Small intestine (tissue), 7 donors: Measurements from ENCODE around the gene BTG4. TPM values are rescaled to one million over a fixed set of nuclear protein-coding genes. Genes with fewer than 3 reads are reported as not detected.

ENCODE experiments used
- DNase-seq, 2 donors: peaks; one replicate each; pipeline versions ENCODE4 v3.0.0 to v3.0.0-alpha.2; 2013
- FAIRE-seq: peaks from 2 replicates; lab custom pipeline; 2012; peaks lifted over from hg19 to GRCh38; lab: Jason Lieb, UNC
- H3K27ac ChIP-seq, 3 donors: one replicate each; pipeline ENCODE4 v1.5.1; 2013; ENCODE audit warnings: low read length in 2 of 3, mild to moderate bottlenecking in 2 of 3, control low read depth in 1 of 3, inconsistent platforms in 1 of 3, low read depth in 1 of 3, moderate library complexity in 1 of 3
- H3K27me3 ChIP-seq, 3 donors: one replicate each; pipeline ENCODE4 v1.6.1; 2013; ENCODE audit warnings: low read length in 3 of 3, inconsistent platforms in 1 of 3; ENCODE audit not compliant: control insufficient read depth in 3 of 3, insufficient read depth in 3 of 3
- H3K36me3 ChIP-seq, 3 donors: one replicate each; pipeline ENCODE4 v1.6.1; 2013; ENCODE audit warnings: low read length in 3 of 3, inconsistent platforms in 1 of 3, low read depth in 1 of 3, mild to moderate bottlenecking in 1 of 3, moderate library complexity in 1 of 3; ENCODE audit not compliant: control insufficient read depth in 3 of 3, insufficient read depth in 2 of 3
- H3K4me1 ChIP-seq, 3 donors: one replicate each; pipeline ENCODE4 v1.6.1; 2013; ENCODE audit warnings: low read length in 2 of 3, inconsistent platforms in 1 of 3, low read depth in 1 of 3, mild to moderate bottlenecking in 1 of 3, moderate library complexity in 1 of 3; ENCODE audit not compliant: control insufficient read depth in 3 of 3, insufficient read depth in 2 of 3
- H3K4me3 ChIP-seq, 3 donors: one replicate each; pipeline ENCODE4 v1.5.1; 2013; ENCODE audit warnings: low read length in 3 of 3, control low read depth in 1 of 3, inconsistent platforms in 1 of 3, low read depth in 1 of 3, mild to moderate bottlenecking in 1 of 3, moderate library complexity in 1 of 3
- H3K9me3 ChIP-seq, 2 donors: one replicate each; pipeline ENCODE4 v1.6.1; 2013; ENCODE audit warnings: low read depth in 1 of 2, low read length in 1 of 2; ENCODE audit not compliant: control insufficient read depth in 2 of 2, insufficient read depth in 1 of 2
- WGBS, 3 donors: extraction: QIAGEN DNeasy Blood & Tissue Kit; methylation state at CpG; one replicate each; pipeline ENCODE4 v1.1.7; 2013; 5-methylcytosine and 5-hydroxymethylcytosine counted together
- polyA plus RNA-seq, 4 donors: library from polyadenylated mRNA; stranded (reverse) in 3 of 4; unstranded in 1 of 4; fragments of 200-250 nt in 3 of 4; fragments of 120-200 nt in 1 of 4; gene quantifications; one replicate each; pipeline versions ENCODE4 v1.2.1 to v1.2.3, GENCODE V29; 2013
- donor health status: healthy with polysubstance abuse.
- donor health status: control.
- donor health status: control.
- donor health status: Bipolar disorder and iron deficiency.
- donor health status: healthy.

Gene BTG4
- polyA plus RNA-seq, 4 donors = not detected

DNA sequence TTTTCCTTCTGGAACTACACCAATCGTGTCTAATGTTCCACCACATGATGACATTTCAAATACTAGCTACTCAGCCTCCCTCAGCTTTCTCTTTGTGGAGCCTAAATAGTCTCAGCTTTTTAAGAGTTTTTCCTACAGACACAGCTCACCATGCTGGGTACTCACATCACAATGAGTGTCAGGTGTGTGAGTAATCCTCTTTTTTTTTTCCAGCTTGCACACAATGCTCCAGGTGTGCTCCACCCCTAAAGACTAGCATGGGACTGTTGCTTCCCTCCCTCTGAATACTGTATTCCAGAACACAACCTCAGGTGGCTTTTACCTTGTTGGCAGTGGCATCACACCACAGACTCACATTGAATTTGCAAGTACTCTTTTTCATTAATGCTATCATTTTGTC, 11.7 kb downstream of the BTG4 start:
- H3K36me3 ChIP-seq = no peaks in the 10 kb centered on the region
- H3K27me3 ChIP-seq = no peaks in the 10 kb centered on the region
- FAIRE-seq (no peak), DNase-seq (no peak)
- H3K4me3 ChIP-seq = no peak overlapping the region
- 53 to 72% (median 56%) methylated on average over 1 of the region's 1 CpG for whole genome bisulfite sequencing, 3 donors
- H3K27ac ChIP-seq = no peak overlapping the region
- H3K9me3 ChIP-seq = no peaks in the 10 kb centered on the region
- no peaks in the 10 kb centered on the region for H3K4me1 ChIP-seq

DNA sequence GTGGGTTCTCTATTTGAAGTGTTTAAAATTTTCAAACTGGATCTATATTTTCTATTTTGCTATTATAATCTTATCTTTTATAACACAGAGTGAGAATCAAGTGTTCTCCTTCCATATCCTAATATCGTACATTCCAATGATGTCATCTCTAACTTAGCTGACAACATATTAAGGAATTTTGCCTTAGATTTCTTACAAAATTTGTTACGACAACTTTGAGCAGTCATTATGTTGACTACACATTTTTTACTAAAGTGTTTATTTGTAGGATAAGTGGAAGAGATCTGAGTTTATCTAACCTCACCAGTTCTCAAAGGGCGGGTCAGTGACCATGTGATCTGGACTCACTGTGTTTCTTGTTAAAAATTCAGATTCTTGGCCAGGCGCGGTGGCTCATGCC, 12.7 kb downstream of the BTG4 start:
- H3K36me3 ChIP-seq = no peaks in the 10 kb centered on the region
- no peak overlapping the region for H3K4me3 ChIP-seq
- FAIRE-seq = no peak
- WGBS, 3 donors = 64 to 82% (median 77%) methylated on average over 5 of the region's 5 CpGs
- H3K27me3 ChIP-seq = no peaks in the 10 kb centered on the region
- H3K27ac ChIP-seq = no peak overlapping the region
- no peak for DNase-seq
- no peaks in the 10 kb centered on the region for H3K9me3 ChIP-seq
- no peaks in the 10 kb centered on the region for H3K4me1 ChIP-seq

DNA sequence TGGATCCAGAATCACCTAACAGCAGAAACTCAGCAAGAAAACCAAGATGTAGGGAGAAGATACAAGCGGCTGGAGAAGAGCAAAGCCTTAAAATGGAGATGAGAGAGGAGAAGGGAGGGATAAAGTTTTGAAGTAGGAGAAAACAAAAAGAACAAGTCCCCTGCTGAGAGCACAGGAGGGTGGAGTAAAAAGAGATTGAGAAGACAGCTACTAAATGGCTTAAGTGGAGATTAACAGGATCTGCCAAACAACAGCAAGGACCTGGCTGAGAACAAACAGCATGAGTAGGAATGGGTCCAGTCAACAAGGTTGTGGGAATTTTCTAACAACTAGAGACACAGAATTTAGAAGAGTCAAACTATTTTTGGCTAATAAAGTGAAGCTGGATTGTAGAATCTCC, 18.1 kb downstream of the BTG4 start:
- H3K9me3 ChIP-seq = no peaks in the 10 kb centered on the region
- no peak overlapping the region for H3K27ac ChIP-seq
- no peak overlapping the region for H3K4me3 ChIP-seq
- no peak for FAIRE-seq
- H3K4me1 ChIP-seq = no peaks in the 10 kb centered on the region
- 32 to 56% (median 33%) methylated on average over 1 of the region's 1 CpG for WGBS, 3 donors
- DNase-seq = no peak
- H3K36me3 ChIP-seq = no peaks in the 10 kb centered on the region
- no peaks in the 10 kb centered on the region for H3K27me3 ChIP-seq

DNA sequence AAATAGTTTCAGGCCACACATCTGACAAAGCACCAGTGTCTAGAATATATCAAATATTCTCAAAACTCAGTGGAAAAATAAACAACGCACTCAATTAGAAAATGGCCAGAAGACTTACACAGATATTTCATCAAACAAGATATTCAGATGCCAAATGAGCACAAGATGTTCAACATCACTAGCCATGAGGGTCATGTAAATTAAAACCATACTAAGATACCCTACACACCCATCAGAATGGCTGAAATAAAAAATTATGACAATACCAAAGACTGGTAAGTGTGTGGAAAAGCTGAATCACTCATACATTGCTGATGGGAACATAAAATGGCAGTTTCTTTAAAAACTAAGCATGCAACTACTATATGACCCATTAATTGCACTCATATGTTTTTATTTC, 21.7 kb downstream of the BTG4 start:
- 86 to 98% (median 90%) methylated on average over 1 of the region's 1 CpG for WGBS, 3 donors

DNA sequence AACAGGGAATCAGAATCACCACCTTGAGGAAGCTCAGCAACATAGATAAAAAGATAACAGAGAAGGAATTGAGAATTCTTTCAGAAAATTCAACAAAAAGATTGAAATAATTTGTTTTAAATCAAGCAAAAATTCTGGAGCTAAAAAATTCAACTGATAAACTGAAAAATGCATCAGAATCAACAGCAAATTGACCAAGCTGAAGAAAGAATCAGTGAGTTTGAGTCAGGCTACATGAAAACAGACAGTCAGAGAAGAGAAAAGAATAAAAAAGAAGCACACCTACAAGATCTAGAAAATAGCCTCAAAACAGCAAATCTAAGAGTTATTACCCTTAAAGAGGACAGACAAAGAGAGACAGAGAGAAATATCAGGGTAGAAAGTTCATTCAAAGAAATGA, 28.8 kb downstream of the BTG4 start:
- DNase-seq = no peak
- no peak for FAIRE-seq
- H3K27me3 ChIP-seq = no peaks in the 10 kb centered on the region
- no peak overlapping the region for H3K4me3 ChIP-seq
- no peaks in the 10 kb centered on the region for H3K4me1 ChIP-seq
- peaks cover 0 to 3% of the 10 kb centered on the region in 2 donors for H3K9me3 ChIP-seq
- H3K36me3 ChIP-seq = no peaks in the 10 kb centered on the region
- no peak overlapping the region for H3K27ac ChIP-seq

More for the DNA sequence above, 21.7 kb downstream of the BTG4 start:
- no peaks in the 10 kb centered on the region for H3K27me3 ChIP-seq
- H3K4me3 ChIP-seq = no peak overlapping the region
- FAIRE-seq (no peak), DNase-seq (no peak)
- H3K4me1 ChIP-seq = no peaks in the 10 kb centered on the region
- H3K9me3 ChIP-seq = no peaks in the 10 kb centered on the region
- H3K36me3 ChIP-seq = no peaks in the 10 kb centered on the region
- no peak overlapping the region for H3K27ac ChIP-seq

DNA sequence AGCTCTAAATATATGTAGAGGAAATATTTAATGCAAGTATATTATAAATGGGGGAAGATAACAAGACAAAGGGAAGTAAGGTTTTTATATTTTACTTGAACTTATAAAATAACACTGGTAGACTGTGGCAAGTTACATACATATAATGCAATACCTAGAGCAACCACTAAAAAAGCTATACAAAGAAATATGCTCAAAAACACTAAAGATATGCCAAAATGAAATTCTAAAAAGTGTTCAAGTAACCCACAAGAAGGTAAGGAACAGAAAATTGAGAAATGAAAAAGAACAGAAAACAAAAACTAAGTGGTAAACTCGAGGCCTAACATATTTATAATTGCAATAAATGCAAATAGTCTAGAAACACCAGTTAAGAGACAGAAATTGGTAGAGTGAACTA, 32.5 kb downstream of the BTG4 start:
- H3K27me3 ChIP-seq = no peaks in the 10 kb centered on the region
- no peak overlapping the region for H3K4me3 ChIP-seq
- WGBS, 3 donors = 56 to 79% (median 72%) methylated on average over 1 of the region's 1 CpG
- no peaks in the 10 kb centered on the region for H3K36me3 ChIP-seq
- no peak overlapping the region for H3K27ac ChIP-seq
- H3K4me1 ChIP-seq = no peaks in the 10 kb centered on the region
- peaks cover 0 to 3% of the 10 kb centered on the region in 2 donors for H3K9me3 ChIP-seq
- peak; percentile 47 for FAIRE-seq
- no peak for DNase-seq

DNA sequence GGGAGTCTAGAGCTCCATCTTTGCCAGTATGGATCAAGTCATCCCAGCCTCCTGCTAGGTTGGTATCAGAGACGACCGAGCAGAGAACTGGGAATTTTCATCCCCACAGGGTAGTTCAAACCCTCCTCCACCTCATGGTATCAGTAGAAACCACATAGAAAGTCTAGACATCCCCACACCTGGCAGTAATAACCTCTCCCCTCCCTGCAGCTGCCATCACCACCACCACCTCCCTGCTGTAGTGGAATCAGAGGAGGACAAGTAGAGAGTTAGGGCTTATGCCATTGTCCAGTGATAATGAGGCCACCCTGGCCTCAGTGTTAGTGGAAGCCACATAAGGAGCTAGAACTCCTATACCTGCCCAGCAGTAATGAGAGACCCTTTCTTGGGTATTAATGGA, 34.3 kb downstream of the BTG4 start:
- 87 to 100% (median 89%) methylated on average over 2 of the region's 2 CpGs for WGBS, 3 donors
- Histone ChIP-seq H3K9me3 (peaks cover 0 to 1% of the 10 kb centered on the region in 2 donors), H3K27ac (no peak overlapping the region), H3K4me1 (no peaks in the 10 kb centered on the region), H3K4me3 (no peak overlapping the region), H3K36me3 (no peaks in the 10 kb centered on the region), H3K27me3 (no peaks in the 10 kb centered on the region)
- DNase-seq (no peak), FAIRE-seq (no peak)

DNA sequence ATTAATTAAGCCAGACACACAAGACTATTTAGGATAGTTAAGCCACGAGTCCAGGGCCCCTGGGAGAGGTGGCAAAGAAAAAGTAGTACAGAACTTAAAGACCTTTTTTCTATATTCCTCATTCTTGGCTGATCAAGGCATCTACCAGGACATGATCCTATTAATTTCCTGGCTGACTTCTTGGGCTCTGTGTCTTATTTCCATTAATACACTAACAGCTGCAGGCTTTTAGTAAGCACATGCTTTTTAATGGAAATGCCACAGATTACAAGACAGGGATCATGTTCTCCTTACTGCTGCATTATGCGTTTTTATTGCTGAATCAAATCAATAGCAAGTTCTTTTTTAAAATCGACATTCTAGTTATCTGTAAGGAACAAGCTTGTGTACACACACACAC, 35.2 kb downstream of the BTG4 start:
- no peaks in the 10 kb centered on the region for H3K36me3 ChIP-seq
- no peaks in the 10 kb centered on the region for H3K9me3 ChIP-seq
- FAIRE-seq (no peak), DNase-seq (no peak)
- H3K4me3 ChIP-seq = no peak overlapping the region
- WGBS, 3 donors = 14 to 51% (median 21%) methylated on average over 3 of the region's 3 CpGs
- no peak overlapping the region for H3K27ac ChIP-seq
- no peaks in the 10 kb centered on the region for H3K27me3 ChIP-seq
- no peaks in the 10 kb centered on the region for H3K4me1 ChIP-seq

DNA sequence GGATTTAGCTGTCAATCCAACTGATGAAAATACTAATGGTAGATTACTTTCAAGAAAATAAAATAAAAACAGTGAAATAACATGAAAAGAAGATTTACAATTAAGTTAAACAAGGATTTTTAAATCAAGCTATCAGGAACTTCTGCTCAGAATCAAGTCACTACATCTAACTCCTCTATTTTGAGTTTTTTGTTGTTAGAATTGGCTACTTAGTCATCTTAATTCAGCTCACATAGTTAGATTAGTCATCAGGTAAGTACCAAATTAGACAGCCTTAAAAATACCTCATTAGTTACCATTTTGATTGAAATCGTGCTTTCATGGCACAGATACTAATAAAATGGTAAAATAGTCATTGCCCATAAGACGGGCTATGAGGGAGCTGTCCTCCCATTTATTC, 35.8 kb downstream of the BTG4 start:
- FAIRE-seq = no peak
- H3K27ac ChIP-seq = no peak overlapping the region
- DNase-seq = no peak
- no peaks in the 10 kb centered on the region for H3K36me3 ChIP-seq
- no peaks in the 10 kb centered on the region for H3K4me1 ChIP-seq
- WGBS, 3 donors = 28 to 40% (median 33%) methylated on average over 2 of the region's 2 CpGs
- H3K9me3 ChIP-seq = no peaks in the 10 kb centered on the region
- no peaks in the 10 kb centered on the region for H3K27me3 ChIP-seq
- H3K4me3 ChIP-seq = no peak overlapping the region
